ENCODE results near the gene LRRC73. TPM values are rescaled to one million over a fixed set of nuclear protein-coding genes. Genes with fewer than 3 reads are reported as not detected.

Gene LRRC73
- total and polyA plus RNA-seq, 2 of the 8 experiments (the other 6 are each of a cell fraction or from before 2014, with no cell fraction given): 0.24 to 0.26 TPM

DNA sequence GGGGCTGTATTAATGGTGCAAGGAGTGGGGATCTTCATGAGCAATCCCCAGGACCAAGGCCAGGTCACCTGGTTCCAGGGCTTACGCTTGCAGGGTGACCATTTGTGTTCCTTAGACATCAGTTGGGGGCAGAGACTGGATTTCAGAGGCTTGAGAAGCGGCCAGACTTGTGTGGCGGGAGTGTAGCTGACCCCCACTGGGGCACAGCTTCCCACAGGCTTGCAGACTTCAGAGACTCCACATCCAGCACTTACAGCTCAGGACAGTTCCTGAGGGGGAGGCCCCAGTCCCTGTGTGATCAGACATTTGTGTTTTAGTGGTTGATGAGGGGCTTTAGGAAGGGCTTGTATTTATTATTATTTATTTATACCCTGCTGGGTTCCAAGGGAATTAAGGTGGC is 17.5 kb downstream of the LRRC73 start:
- Histone ChIP-seq H2BK20ac (ENCODE audit: low read length) (no peak overlapping the region), H3K18ac (ENCODE audit: extremely low read depth, low read length) (no peak overlapping the region), H3K27me3 (replicated peaks in 1 of 4; ENCODE audit: control insufficient read depth in 3 of 4, extremely low read depth in 1 of 4, insufficient read depth in 3 of 4, low read length in 3 of 4) (no peaks in the 10 kb centered on the region), H4K5ac (ENCODE audit: insufficient read length, low read depth, low read length) (no peak overlapping the region), H3K14ac (ENCODE audit: insufficient read length) (no peak overlapping the region), H2BK12ac (ENCODE audit: low read depth, low read length) (no peak overlapping the region), H3K36me3 (ENCODE audit: control insufficient read depth in 2 of 4, insufficient read depth in 4 of 4, low read length in 3 of 4) (no peaks in the 10 kb centered on the region), H3K56ac (replicated peaks; ENCODE audit: insufficient read length, low read depth, low read length) (no peak overlapping the region), H2AFZ (ENCODE audit: low read length) (no peak overlapping the region), H2BK120ac (replicated peaks; ENCODE audit: low read depth, low read length) (no peak overlapping the region), H3K4me2 (ENCODE audit: insufficient read depth in 1 of 2, low read depth in 2 of 2, low read length in 2 of 2) (no peak overlapping the region), H3K23me2 (ENCODE audit: low read depth, low read length) (no peaks in the 10 kb centered on the region), H2AK5ac (ENCODE audit: low read depth, low read length) (no peak overlapping the region), H3K27ac (ENCODE audit: low read depth, low read length) (no peak overlapping the region), H2BK5ac (ENCODE audit: low read depth, low read length) (no peak overlapping the region), H4K91ac (replicated peaks; ENCODE audit: insufficient read length, low read length) (no peak overlapping the region), H3K4me3 (ENCODE audit: extremely low read depth in 1 of 4, insufficient read depth in 2 of 4, low read depth in 3 of 4, low read length in 4 of 4) (no peak overlapping the region), H3K23ac (ENCODE audit: insufficient read length) (no peak overlapping the region), H4K20me1 (replicated peaks in 1 of 2; ENCODE audit: control insufficient read depth in 1 of 2, insufficient read depth in 2 of 2, low read length in 2 of 2) (peaks cover 20 to 42% of the 10 kb centered on the region in 2 experiments), H3K9me3 (ENCODE audit: insufficient read depth in 2 of 2, low read depth in 1 of 2, low read length in 1 of 2) (no peaks in the 10 kb centered on the region), H2BK15ac (ENCODE audit: low read length) (no peak overlapping the region), H3K4ac (replicated peaks; ENCODE audit: insufficient read length, low read depth, low read length) (no peak overlapping the region), H4K8ac (ENCODE audit: extremely low read depth, insufficient read depth, low read length) (no peak overlapping the region), H3K79me1 (ENCODE audit: low read depth, low read length) (peaks cover 31% of the 10 kb centered on the region), H3K4me1 (replicated peaks in 1 of 4; ENCODE audit: control insufficient read depth in 3 of 4, insufficient read depth in 4 of 4, low read length in 3 of 4) (peaks cover 7 to 19% (median 15%) of the 10 kb centered on the region in 4 experiments), H3K79me2 (ENCODE audit: control insufficient read depth in 1 of 2, insufficient read depth in 2 of 2, low read length in 2 of 2) (peaks cover 4 to 54% of the 10 kb centered on the region in 2 experiments; a peak in 3 of 4 replicates), H3K9ac (replicated peaks in 1 of 4; ENCODE audit: extremely low read depth in 1 of 4, low read depth in 3 of 4, low read length in 3 of 4) (no peak overlapping the region; a peak in 1 of 7 replicates)
- DNase-seq (ENCODE audit: low read depth in 1 of 2, low spot score in 2 of 2): no peak
- POLR2A ChIA-PET (ENCODE audit: partially characterized antibody): interaction anchor here (1.2 to 5.6 kb wide), 7 partner anchors 10 to 36 kb away, joined by 3 to 27 read pairs (median 5); partner anchors contain the start of genes LRRC73, POLR1C, TJAP1 and YIPF3
- 61% methylated on average over 3 of the region's 3 CpGs; no CpG with 5 or more reads in 1 of the 2 experiments for WGBS, 2 experiments (ENCODE audit: extremely low coverage in 1 of 2, insufficient coverage in 1 of 2, insufficient read length in 1 of 2, insufficient replicate concordance in 2 of 2, low coverage in 1 of 2, low lambda C conversion rate in 2 of 2, missing lambda C conversion rate in 1 of 2)
- CTCF ChIA-PET (ENCODE audit: partially characterized antibody): interaction anchor here (0.8 to 32.9 kb wide), 6 partner anchors 8 to 236 kb away, joined by 3 to 536 read pairs (median 250); partner anchors contain the start of genes ABCC10, DLK2, LRRC73 and TJAP1
- FAIRE-seq: no peak
- TF ChIP-seq EGR1 (IDR thresholded peaks at IDR 0.05; ENCODE audit: borderline replicate concordance, low read depth, low read length) (no peak), POU5F1 (IDR thresholded peaks at IDR 0.05; ENCODE audit: low read depth, low read length) (no peak), CHD2 (IDR thresholded peaks at IDR 0.05; ENCODE audit: low read length) (no peak), POLR2AphosphoS5 (IDR thresholded peaks at IDR 0.05; ENCODE audit: low read depth, low read length) (no peak)
- TF ChIP-seq, protein P1, sequence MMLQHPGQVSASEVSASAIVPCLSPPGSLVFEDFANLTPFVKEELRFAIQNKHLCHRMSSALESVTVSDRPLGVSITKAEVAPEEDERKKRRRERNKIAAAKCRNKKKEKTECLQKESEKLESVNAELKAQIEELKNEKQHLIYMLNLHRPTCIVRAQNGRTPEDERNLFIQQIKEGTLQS (IDR thresholded peaks at IDR 0.05; ENCODE audit: insufficient read depth, low read depth, low read length): no peak
